Measurements from ENCODE around the gene NUMBL. TPM values are rescaled to one million over a fixed set of nuclear protein-coding genes. Genes with fewer than 3 reads are reported as not detected.

The NUMBL gene
- total and polyA plus RNA-seq, 2 of the 13 experiments (the other 11 are each of a cell fraction or from before 2014, with no cell fraction given) = 0.49 to 2.3 TPM

- TF ChIP-seq KLF15 (CRISPR knock-in tag; IDR thresholded peaks at IDR 0.05; ENCODE audit: borderline replicate concordance) = no peak
- TF ChIP-seq TRIM24 (CRISPR knock-in tag; IDR thresholded peaks at IDR 0.05) = no peak
- TF ChIP-seq ZNF569 (CRISPR knock-in tag; IDR thresholded peaks at IDR 0.05; ENCODE audit: borderline replicate concordance) = no peak
- TF ChIP-seq KLF9 (CRISPR knock-in tag; IDR thresholded peaks at IDR 0.05; ENCODE audit: low read depth) = no peak
- Histone ChIP-seq H3K36me3 (replicated peaks in 1 of 2; ENCODE audit: control insufficient read depth in 1 of 2, insufficient read depth in 2 of 2, low read length in 2 of 2) (peaks cover 3 to 5% of the 10 kb centered on the region in 2 experiments; a peak in 3 of 5 replicates), H3K9ac (ENCODE audit: insufficient read depth, low read depth, low read length) (no peak overlapping the region), H2AFZ (ENCODE audit: low read length) (no peak overlapping the region), H3K4me2 (ENCODE audit: low read depth, low read length) (no peak overlapping the region), H3K4me1 (ENCODE audit: insufficient read depth, low read length) (no peaks in the 10 kb centered on the region), H4K20me1 (ENCODE audit: insufficient read depth, low read length) (no peaks in the 10 kb centered on the region), H3K27ac (ENCODE audit: extremely low read length, insufficient read depth, low read length) (no peak overlapping the region), H3K4me3 (replicated peaks in 1 of 3; ENCODE audit: insufficient read depth in 1 of 3, low read depth in 2 of 3, low read length in 3 of 3) (no peak overlapping the region), H3K79me2 (ENCODE audit: insufficient read depth, low read length) (no peaks in the 10 kb centered on the region), H3K27me3 (ENCODE audit: control insufficient read depth in 1 of 2, insufficient read depth in 2 of 2, low read length in 2 of 2) (no peaks in the 10 kb centered on the region; a peak in 1 of 5 replicates), H3K9me3 (ENCODE audit: low read length) (no peaks in the 10 kb centered on the region)
- no TSS peak for BruUV-seq (replicated peaks)
- CTCF ChIA-PET (ENCODE audit: low intra/inter-chr PET ratio, low total read pairs) = no interaction called here
- DNase-seq (ENCODE audit: low spot score) (no peak), FAIRE-seq (no peak), ATAC-seq (no peak)
- in situ Hi-C loops (cut with HindIII; ENCODE audit: extremely low pct_ligation_motif_present, low pct_unique_long_range_greater_than_20kb) (no loop called here), intact Hi-C loops (cut with micrococcal nuclease; ENCODE audit: unreplicated experiment) (no loop called here)
- WGBS (ENCODE audit: low lambda C conversion rate) = 99% methylated on average over 13 of the region's 24 CpGs
- POLR2A ChIA-PET = no interaction called here
Measured at GRCh38 chr19:40691421-40692211, 1.2 kb upstream of the NUMBL start.

- ATAC-seq (no peak), DNase-seq (ENCODE audit: low spot score) (no peak), FAIRE-seq (no peak)
- H2AFZ ChIP-seq (ENCODE audit: low read length) = no peak overlapping the region
- H3K27me3 ChIP-seq (ENCODE audit: control insufficient read depth in 1 of 2, insufficient read depth in 2 of 2, low read length in 2 of 2) = no peaks in the 10 kb centered on the region; a peak in 1 of 5 replicates
- H3K36me3 ChIP-seq (replicated peaks in 1 of 2; ENCODE audit: control insufficient read depth in 1 of 2, insufficient read depth in 2 of 2, low read length in 2 of 2) = peaks cover 3 to 5% of the 10 kb centered on the region in 2 experiments; a peak in 3 of 5 replicates
- WGBS (ENCODE audit: low lambda C conversion rate) = 95% methylated on average over 56 of the region's 56 CpGs
- H3K79me2 ChIP-seq (ENCODE audit: insufficient read depth, low read length) = no peaks in the 10 kb centered on the region
- intact Hi-C loops (cut with micrococcal nuclease; ENCODE audit: unreplicated experiment) = no loop called here
- H3K4me2 ChIP-seq (ENCODE audit: low read depth, low read length) = no peak overlapping the region
- H3K9ac ChIP-seq (ENCODE audit: insufficient read depth, low read depth, low read length) = no peak overlapping the region
- H4K20me1 ChIP-seq (ENCODE audit: insufficient read depth, low read length) = no peaks in the 10 kb centered on the region
- no peak overlapping the region for H3K4me3 ChIP-seq (replicated peaks in 1 of 3; ENCODE audit: insufficient read depth in 1 of 3, low read depth in 2 of 3, low read length in 3 of 3)
- H3K4me1 ChIP-seq (ENCODE audit: insufficient read depth, low read length) = no peaks in the 10 kb centered on the region
- H3K27ac ChIP-seq (ENCODE audit: extremely low read length, insufficient read depth, low read length) = no peak overlapping the region
- POLR2A ChIA-PET = no interaction called here
- in situ Hi-C loops (cut with HindIII; ENCODE audit: extremely low pct_ligation_motif_present, low pct_unique_long_range_greater_than_20kb) = no loop called here
- no TSS peak for BruUV-seq (replicated peaks)
- no peaks in the 10 kb centered on the region for H3K9me3 ChIP-seq (ENCODE audit: low read length)
- CTCF ChIA-PET (ENCODE audit: low intra/inter-chr PET ratio, low total read pairs) = no interaction called here
- TF ChIP-seq ATF4 (CRISPR knock-in tag; IDR thresholded peaks at IDR 0.05) (no peak), DZIP1 (CRISPR knock-in tag; IDR thresholded peaks at IDR 0.05) (no peak), ZNF777 (CRISPR knock-in tag; IDR thresholded peaks at IDR 0.05) (no peak), DBP (CRISPR knock-in tag; IDR thresholded peaks at IDR 0.05; ENCODE audit: not compliant biosample characterization) (no peak), ZNF577 (CRISPR knock-in tag; IDR thresholded peaks at IDR 0.05; ENCODE audit: borderline replicate concordance, low read depth) (no peak)
Measured at GRCh38 chr19:40690693-40691420, 406 bp upstream of the NUMBL start.

Data from HepG2 (cell line).